ENCODE measurements around the gene DUOXA2.

DUOXA2 gene

GRCh38 chr15:45136378-45136764 is 22.2 kb downstream of the DUOXA2 start:
- H3K9me3 ChIP-seq (ENCODE audit: control insufficient read depth, insufficient read depth, low read length) = no peaks in the 10 kb centered on the region
- no peaks in the 10 kb centered on the region for H3K36me3 ChIP-seq (ENCODE audit: control insufficient read depth, insufficient read depth, low read length)
- no peaks in the 10 kb centered on the region for H3K4me1 ChIP-seq (ENCODE audit: control insufficient read depth, insufficient read depth, low read length)
- WGBS (ENCODE audit: insufficient coverage, insufficient read length) = no CpG with 5 or more reads among the region's 10 CpGs
- no peak for DNase-seq (ENCODE audit: low read depth, low spot score)
- no peak overlapping the region for H3K4me3 ChIP-seq (ENCODE audit: low read length)
- H3K27me3 ChIP-seq (ENCODE audit: control insufficient read depth, insufficient read depth, low read length) = peaks cover 45% of the 10 kb centered on the region; the same call in 1 of the 2 replicates
- H3K27ac ChIP-seq (ENCODE audit: low read length) = no peak overlapping the region

DNA sequence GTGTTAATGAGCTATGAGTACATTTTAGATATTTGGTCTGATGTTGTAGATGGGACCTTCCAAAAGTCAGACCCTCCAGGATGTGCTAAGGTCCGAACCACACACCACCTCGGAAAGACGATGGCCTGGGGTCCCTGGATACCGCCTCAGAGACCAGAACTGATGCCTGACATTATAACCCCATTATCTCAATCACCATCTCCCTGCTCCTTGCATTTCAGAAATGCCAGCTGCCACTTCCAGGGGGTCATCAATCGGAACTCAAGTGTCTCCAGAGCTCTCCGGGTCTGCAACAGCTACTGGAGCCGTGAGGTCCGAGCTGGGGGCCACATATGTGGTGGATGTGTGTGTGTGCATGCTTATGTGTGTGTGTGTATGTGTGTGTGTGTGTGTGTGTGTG is 23.6 kb downstream of the DUOXA2 start:
- no peaks in the 10 kb centered on the region for H3K4me1 ChIP-seq (ENCODE audit: control insufficient read depth, insufficient read depth, low read length)
- no peaks in the 10 kb centered on the region for H3K36me3 ChIP-seq (ENCODE audit: control insufficient read depth, insufficient read depth, low read length)
- WGBS (ENCODE audit: insufficient coverage, insufficient read length) = no CpG with 5 or more reads among the region's 8 CpGs
- H3K27me3 ChIP-seq (ENCODE audit: control insufficient read depth, insufficient read depth, low read length) = peaks cover 33% of the 10 kb centered on the region; the same call in 1 of the 2 replicates
- no peak overlapping the region for H3K27ac ChIP-seq (ENCODE audit: low read length)
- H3K4me3 ChIP-seq (ENCODE audit: low read length) = no peak overlapping the region
- no peak for DNase-seq (ENCODE audit: low read depth, low spot score)
- H3K9me3 ChIP-seq (ENCODE audit: control insufficient read depth, insufficient read depth, low read length) = no peaks in the 10 kb centered on the region

GRCh38 chr15:45138814-45139765 is 25.0 kb downstream of the DUOXA2 start:
- Histone ChIP-seq H3K4me1 (ENCODE audit: control insufficient read depth, insufficient read depth, low read length) (no peaks in the 10 kb centered on the region; the same call in 1 of the 2 replicates), H3K27ac (ENCODE audit: low read length) (no peak overlapping the region), H3K4me3 (ENCODE audit: low read length) (no peak overlapping the region), H3K36me3 (ENCODE audit: control insufficient read depth, insufficient read depth, low read length) (no peaks in the 10 kb centered on the region), H3K27me3 (ENCODE audit: control insufficient read depth, insufficient read depth, low read length) (peaks cover 19% of the 10 kb centered on the region; the same call in 1 of the 2 replicates), H3K9me3 (ENCODE audit: control insufficient read depth, insufficient read depth, low read length) (no peaks in the 10 kb centered on the region)
- WGBS (ENCODE audit: insufficient coverage, insufficient read length) = no CpG with 5 or more reads among the region's 12 CpGs
- DNase-seq (ENCODE audit: low read depth, low spot score) = no peak

GRCh38 chr15:45139770-45140169 is 25.6 kb downstream of the DUOXA2 start:
- DNase-seq (ENCODE audit: low read depth, low spot score) = no peak

GRCh38 chr15:45140557-45141250 is 26.6 kb downstream of the DUOXA2 start:
- Histone ChIP-seq H3K27ac (ENCODE audit: low read length) (no peak overlapping the region), H3K27me3 (ENCODE audit: control insufficient read depth, insufficient read depth, low read length) (peaks cover 9% of the 10 kb centered on the region; the same call in 1 of the 2 replicates)
- WGBS (ENCODE audit: insufficient coverage, insufficient read length) = no CpG with 5 or more reads among the region's 10 CpGs

More at GRCh38 chr15:45139770-45140169, 25.6 kb downstream of the DUOXA2 start:
- Histone ChIP-seq H3K27ac (ENCODE audit: low read length) (no peak overlapping the region), H3K27me3 (ENCODE audit: control insufficient read depth, insufficient read depth, low read length) (peaks cover 12% of the 10 kb centered on the region; the same call in 1 of the 2 replicates), H3K9me3 (ENCODE audit: control insufficient read depth, insufficient read depth, low read length) (no peaks in the 10 kb centered on the region), H3K4me3 (ENCODE audit: low read length) (no peak overlapping the region), H3K36me3 (ENCODE audit: control insufficient read depth, insufficient read depth, low read length) (no peaks in the 10 kb centered on the region), H3K4me1 (ENCODE audit: control insufficient read depth, insufficient read depth, low read length) (no peaks in the 10 kb centered on the region; the same call in 1 of the 2 replicates)
- WGBS (ENCODE audit: insufficient coverage, insufficient read length) = no CpG with 5 or more reads among the region's 6 CpGs

GRCh38 chr15:45141386-45141785 is 27.3 kb downstream of the DUOXA2 start:
- Histone ChIP-seq H3K4me1 (ENCODE audit: control insufficient read depth, insufficient read depth, low read length) (no peaks in the 10 kb centered on the region; the same call in 1 of the 2 replicates), H3K4me3 (ENCODE audit: low read length) (no peak overlapping the region), H3K9me3 (ENCODE audit: control insufficient read depth, insufficient read depth, low read length) (no peaks in the 10 kb centered on the region), H3K27me3 (ENCODE audit: control insufficient read depth, insufficient read depth, low read length) (peaks cover 4% of the 10 kb centered on the region; the same call in 1 of the 2 replicates), H3K27ac (ENCODE audit: low read length) (no peak overlapping the region), H3K36me3 (ENCODE audit: control insufficient read depth, insufficient read depth, low read length) (no peaks in the 10 kb centered on the region)
- no CpG with 5 or more reads among the region's 5 CpGs for WGBS (ENCODE audit: insufficient coverage, insufficient read length)
- DNase-seq (ENCODE audit: low read depth, low spot score) = no peak

More at GRCh38 chr15:45140557-45141250, 26.6 kb downstream of the DUOXA2 start:
- Histone ChIP-seq H3K4me3 (ENCODE audit: low read length) (no peak overlapping the region), H3K36me3 (ENCODE audit: control insufficient read depth, insufficient read depth, low read length) (no peaks in the 10 kb centered on the region), H3K9me3 (ENCODE audit: control insufficient read depth, insufficient read depth, low read length) (no peaks in the 10 kb centered on the region), H3K4me1 (ENCODE audit: control insufficient read depth, insufficient read depth, low read length) (no peaks in the 10 kb centered on the region; the same call in 1 of the 2 replicates)
- no peak for DNase-seq (ENCODE audit: low read depth, low spot score)

GRCh38 chr15:45143056-45143455 is 28.9 kb downstream of the DUOXA2 start:
- H3K27ac ChIP-seq (ENCODE audit: low read length) = no peak overlapping the region
- no peak overlapping the region for H3K4me3 ChIP-seq (ENCODE audit: low read length)
- no peaks in the 10 kb centered on the region for H3K9me3 ChIP-seq (ENCODE audit: control insufficient read depth, insufficient read depth, low read length)
- H3K27me3 ChIP-seq (ENCODE audit: control insufficient read depth, insufficient read depth, low read length) = no peaks in the 10 kb centered on the region
- H3K36me3 ChIP-seq (ENCODE audit: control insufficient read depth, insufficient read depth, low read length) = no peaks in the 10 kb centered on the region
- DNase-seq (ENCODE audit: low read depth, low spot score) = no peak
- WGBS (ENCODE audit: insufficient coverage, insufficient read length) = no CpG with 5 or more reads among the region's 7 CpGs
- H3K4me1 ChIP-seq (ENCODE audit: control insufficient read depth, insufficient read depth, low read length) = no peaks in the 10 kb centered on the region; the same call in 1 of the 2 replicates

GRCh38 chr15:45143946-45144345 is 29.8 kb downstream of the DUOXA2 start:
- no CpG with 5 or more reads among the region's 11 CpGs for WGBS (ENCODE audit: insufficient coverage, insufficient read length)
- Histone ChIP-seq H3K36me3 (ENCODE audit: control insufficient read depth, insufficient read depth, low read length) (no peaks in the 10 kb centered on the region), H3K27me3 (ENCODE audit: control insufficient read depth, insufficient read depth, low read length) (no peaks in the 10 kb centered on the region), H3K9me3 (ENCODE audit: control insufficient read depth, insufficient read depth, low read length) (no peaks in the 10 kb centered on the region), H3K4me1 (ENCODE audit: control insufficient read depth, insufficient read depth, low read length) (no peaks in the 10 kb centered on the region; the same call in 1 of the 2 replicates), H3K27ac (ENCODE audit: low read length) (no peak overlapping the region), H3K4me3 (ENCODE audit: low read length) (no peak overlapping the region)
- DNase-seq (ENCODE audit: low read depth, low spot score) = no peak

DNA sequence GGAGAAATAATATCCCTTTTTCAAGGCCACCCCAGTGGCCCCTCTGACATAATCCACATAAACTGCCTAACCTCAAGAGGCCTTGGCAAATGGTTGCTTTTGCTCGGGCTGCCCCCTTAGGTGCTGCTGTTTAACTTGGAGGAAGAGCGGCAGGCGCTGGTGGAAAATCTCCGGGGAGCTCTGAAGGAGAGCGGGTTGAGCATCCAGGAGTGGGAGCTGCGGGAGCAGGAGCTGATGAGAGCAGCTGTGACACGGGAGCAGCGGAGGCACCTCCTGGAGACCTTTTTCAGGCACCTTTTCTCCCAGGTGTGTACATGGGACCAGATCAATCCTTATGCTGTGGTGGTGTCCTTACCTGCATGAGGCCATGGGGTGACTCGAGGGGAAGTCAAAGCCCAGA is 30.6 kb downstream of the DUOXA2 start:
- no peaks in the 10 kb centered on the region; the same call in 1 of the 2 replicates for H3K4me1 ChIP-seq (ENCODE audit: control insufficient read depth, insufficient read depth, low read length)
- no peak overlapping the region for H3K27ac ChIP-seq (ENCODE audit: low read length)
- no peaks in the 10 kb centered on the region for H3K9me3 ChIP-seq (ENCODE audit: control insufficient read depth, insufficient read depth, low read length)
- WGBS (ENCODE audit: insufficient coverage, insufficient read length) = no CpG with 5 or more reads among the region's 9 CpGs
- no peaks in the 10 kb centered on the region for H3K36me3 ChIP-seq (ENCODE audit: control insufficient read depth, insufficient read depth, low read length)
- H3K27me3 ChIP-seq (ENCODE audit: control insufficient read depth, insufficient read depth, low read length) = no peaks in the 10 kb centered on the region
- no peak overlapping the region for H3K4me3 ChIP-seq (ENCODE audit: low read length)
- no peak for DNase-seq (ENCODE audit: low read depth, low spot score)

GRCh38 chr15:45146405-45146804 is 32.3 kb downstream of the DUOXA2 start:
- no peaks in the 10 kb centered on the region; the same call in 1 of the 2 replicates for H3K36me3 ChIP-seq (ENCODE audit: control insufficient read depth, insufficient read depth, low read length)
- no peak for DNase-seq (ENCODE audit: low read depth, low spot score)
- no CpG with 5 or more reads among the region's 4 CpGs for WGBS (ENCODE audit: insufficient coverage, insufficient read length)
- no peaks in the 10 kb centered on the region; the same call in 1 of the 2 replicates for H3K4me1 ChIP-seq (ENCODE audit: control insufficient read depth, insufficient read depth, low read length)
- no peaks in the 10 kb centered on the region for H3K9me3 ChIP-seq (ENCODE audit: control insufficient read depth, insufficient read depth, low read length)
- H3K4me3 ChIP-seq (ENCODE audit: low read length) = no peak overlapping the region
- no peaks in the 10 kb centered on the region for H3K27me3 ChIP-seq (ENCODE audit: control insufficient read depth, insufficient read depth, low read length)
- no peak overlapping the region for H3K27ac ChIP-seq (ENCODE audit: low read length)
